ENCODE measurements around the gene DCP1A.

- TF ChIP-seq CTCF (conservative IDR thresholded peaks at IDR 0.05; ENCODE audit: low read depth, low read length) (no peak), EZH2 (IDR thresholded peaks at IDR 0.05; ENCODE audit: low read length, unreplicated experiment) (no peak)
Measured at GRCh38 chr3:53328746-53329145, 18.6 kb downstream of the DCP1A start.

Data from PC-3 (cell line).